Ureter (tissue), 1 donor: Measurements from ENCODE around the gene JMJD4. TPM values are rescaled to one million over a fixed set of nuclear protein-coding genes. Genes with fewer than 3 reads are reported as not detected.

Experiments used
- DNase-seq: peaks from one replicate; pipeline ENCODE4 v3.0.0-alpha.2; 2020; ENCODE audit warnings: low spot score
- total RNA-seq: library from RNA; stranded (reverse); gene quantifications from one replicate; pipeline ENCODE4 v1.2.4, GENCODE V29; 2023
- donor health status: DM: yes; HTN: yes; CAD: no.

The JMJD4 gene
- total RNA-seq, 1 donor from 2014 or later: 21.3 TPM

GRCh38 chr1:227685807-227686206 lies 49.3 kb downstream of the JMJD4 start:
- DNase-seq: no peak

Other genes starting within 250 kb of the JMJD4 start
- gene ZNF678, start 171.7 kb downstream of the JMJD4 start, total RNA-seq: 14.0 TPM
- 31.1 TPM for gene SNAP47, start 133 bp upstream of the JMJD4 start, total RNA-seq
- not detected for gene PRSS38, start 80.4 kb upstream of the JMJD4 start, total RNA-seq
- gene WNT9A, start 212.6 kb upstream of the JMJD4 start, total RNA-seq: 2.7 TPM